Measurements from ENCODE around the gene SAMD1.

The SAMD1 gene

GRCh38 chr19:14116918-14117578, 26.5 kb upstream of the SAMD1 start:
- Histone ChIP-seq H3K4me1 (peaks cover 68 to 83% (median 74%) of the 10 kb centered on the region in 10 experiments), H3K27me3 (no peaks in the 10 kb centered on the region), H3K27ac (peak overlapping the region; percentile 62 to 93 (median 78); a peak in 21 of 22 replicates), H3K9me3 (replicated peaks in 1 of 11) (no peaks in the 10 kb centered on the region), H3K4me3 (peak overlapping the region; percentile 88 to 98 (median 96)), H3K36me3 (peaks cover 0 to 36% (median 20%) of the 10 kb centered on the region in 11 experiments; a peak in 16 of 22 replicates), H3K9ac (peak overlapping the region; percentile 81 to 96 (median 90)), H4K20me1 (peaks cover 0 to 47% (median 30%) of the 10 kb centered on the region in 11 experiments; a peak in 18 of 22 replicates), H3K4me2 (peak overlapping the region; percentile 87 to 100 (median 98))
- no peak for TF ChIP-seq Cebpa-rat (IDR thresholded peaks at IDR 0.05)

- Histone ChIP-seq H4K20me1 (peaks cover under 1 to 52% (median 34%) of the 10 kb centered on the region in 11 experiments; a peak in 18 of 22 replicates), H3K4me1 (peaks cover 68 to 85% (median 76%) of the 10 kb centered on the region in 10 experiments), H3K9me3 (replicated peaks in 1 of 11) (no peaks in the 10 kb centered on the region), H3K9ac (peak overlapping the region; percentile 81 to 96 (median 90)), H3K4me2 (peak overlapping the region; percentile 87 to 100 (median 98)), H3K36me3 (peaks cover 3 to 33% (median 17%) of the 10 kb centered on the region in 11 experiments; a peak in 18 of 22 replicates), H3K27me3 (no peaks in the 10 kb centered on the region), H3K27ac (peak overlapping the region; percentile 62 to 93 (median 78); a peak in 20 of 22 replicates), H3K4me3 (peak overlapping the region; percentile 88 to 98 (median 96))
- no peak for TF ChIP-seq Cebpa-rat (IDR thresholded peaks at IDR 0.05)
Measured at GRCh38 chr19:14116525-14116917, 26.0 kb upstream of the SAMD1 start.

- peak overlapping the region; percentile 2 to 96 (median 89); a peak in 19 of 22 replicates for H3K9ac ChIP-seq
- H3K27ac ChIP-seq = peak overlapping the region in 10 of 11 experiments; percentile 41 to 93 (median 78); a peak in 19 of 22 replicates
- peak overlapping the region in 9 of 10 experiments; percentile 90 to 98 (median 96); a peak in 17 of 20 replicates for H3K4me3 ChIP-seq
- H3K36me3 ChIP-seq = peaks cover 4 to 31% (median 11%) of the 10 kb centered on the region in 11 experiments; a peak in 17 of 22 replicates
- no peaks in the 10 kb centered on the region for H3K9me3 ChIP-seq (replicated peaks in 1 of 11)
- H3K4me1 ChIP-seq = peaks cover 68 to 85% (median 75%) of the 10 kb centered on the region in 10 experiments
- H3K4me2 ChIP-seq = peak overlapping the region; percentile 87 to 100 (median 98)
- H3K27me3 ChIP-seq = no peaks in the 10 kb centered on the region
- H4K20me1 ChIP-seq = peaks cover 6 to 60% (median 41%) of the 10 kb centered on the region in 11 experiments; a peak in 20 of 22 replicates
- no peak for TF ChIP-seq Cebpa-rat (IDR thresholded peaks at IDR 0.05)
Measured at GRCh38 chr19:14115756-14116155, 25.2 kb upstream of the SAMD1 start.

GRCh38 chr19:14114854-14115253, 24.3 kb upstream of the SAMD1 start:
- H4K20me1 ChIP-seq = peaks cover 15 to 69% (median 47%) of the 10 kb centered on the region in 11 experiments; a peak in 20 of 22 replicates
- TF ChIP-seq Cebpa-rat (IDR thresholded peaks at IDR 0.05) = no peak
- H3K27ac ChIP-seq = peak overlapping the region in 10 of 11 experiments; percentile 26 to 93 (median 64); a peak in 19 of 22 replicates
- peak overlapping the region in 10 of 11 experiments; percentile 29 to 96 (median 86); a peak in 15 of 22 replicates for H3K9ac ChIP-seq
- peak overlapping the region; percentile 87 to 100 (median 98) for H3K4me2 ChIP-seq
- no peaks in the 10 kb centered on the region for H3K9me3 ChIP-seq (replicated peaks in 1 of 11)
- H3K36me3 ChIP-seq = peaks cover 0 to 26% (median 8%) of the 10 kb centered on the region in 11 experiments; a peak in 14 of 22 replicates
- peak overlapping the region in 7 of 10 experiments; percentile 19 to 97 (median 93); a peak in 10 of 20 replicates for H3K4me3 ChIP-seq
- peaks cover 66 to 79% (median 74%) of the 10 kb centered on the region in 10 experiments for H3K4me1 ChIP-seq
- H3K27me3 ChIP-seq = no peaks in the 10 kb centered on the region

- Histone ChIP-seq H3K27ac (peak overlapping the region in 10 of 11 experiments; percentile 26 to 93 (median 61); a peak in 17 of 22 replicates), H3K4me3 (peak overlapping the region in 3 of 10 experiments; percentile 13 to 92 (median 19); a peak in 3 of 20 replicates), H3K4me1 (peaks cover 62 to 75% (median 70%) of the 10 kb centered on the region in 10 experiments), H3K9ac (peak overlapping the region in 9 of 11 experiments; percentile 3 to 61 (median 45); a peak in 11 of 22 replicates), H3K9me3 (replicated peaks in 1 of 11) (no peaks in the 10 kb centered on the region), H3K27me3 (no peaks in the 10 kb centered on the region), H3K4me2 (peak overlapping the region; percentile 87 to 100 (median 98)), H4K20me1 (peaks cover 16 to 70% (median 50%) of the 10 kb centered on the region in 11 experiments; a peak in 20 of 22 replicates), H3K36me3 (peaks cover 0 to 22% (median 6%) of the 10 kb centered on the region in 11 experiments; a peak in 10 of 22 replicates)
- no peak for TF ChIP-seq Cebpa-rat (IDR thresholded peaks at IDR 0.05)
Measured at GRCh38 chr19:14114439-14114838, 23.9 kb upstream of the SAMD1 start.

- peak overlapping the region in 10 of 11 experiments; percentile 26 to 93 (median 61); a peak in 18 of 22 replicates for H3K27ac ChIP-seq
- peak overlapping the region in 9 of 11 experiments; percentile 24 to 66 (median 52); a peak in 16 of 22 replicates for H3K9ac ChIP-seq
- peak overlapping the region; percentile 87 to 100 (median 98) for H3K4me2 ChIP-seq
- H4K20me1 ChIP-seq = peaks cover 19 to 75% (median 52%) of the 10 kb centered on the region in 11 experiments; a peak in 20 of 22 replicates
- H3K4me1 ChIP-seq = peaks cover 57 to 69% (median 64%) of the 10 kb centered on the region in 10 experiments
- H3K4me3 ChIP-seq = no peak overlapping the region
- no peaks in the 10 kb centered on the region for H3K27me3 ChIP-seq
- no peak for TF ChIP-seq Cebpa-rat (IDR thresholded peaks at IDR 0.05)
- H3K9me3 ChIP-seq (replicated peaks in 1 of 11) = no peaks in the 10 kb centered on the region
- H3K36me3 ChIP-seq = peaks cover 0 to 27% (median 8%) of the 10 kb centered on the region in 11 experiments; a peak in 11 of 22 replicates
Measured at GRCh38 chr19:14113762-14114414, 23.3 kb upstream of the SAMD1 start.

- H3K4me1 ChIP-seq = peaks cover 49 to 62% (median 56%) of the 10 kb centered on the region in 10 experiments
- peak overlapping the region; percentile 43 to 100 (median 95) for H3K4me2 ChIP-seq
- H3K27me3 ChIP-seq = no peaks in the 10 kb centered on the region
- H3K9ac ChIP-seq = peak overlapping the region; percentile 18 to 66 (median 48); a peak in 18 of 22 replicates
- peaks cover 24 to 80% (median 58%) of the 10 kb centered on the region in 11 experiments; a peak in 20 of 22 replicates for H4K20me1 ChIP-seq
- H3K9me3 ChIP-seq (replicated peaks in 1 of 11) = no peaks in the 10 kb centered on the region
- H3K36me3 ChIP-seq = peaks cover 0 to 37% (median 11%) of the 10 kb centered on the region in 11 experiments; a peak in 17 of 22 replicates
- H3K27ac ChIP-seq = peak overlapping the region; percentile 19 to 93 (median 47); a peak in 19 of 22 replicates
- H3K4me3 ChIP-seq = peak overlapping the region in 1 of 10 experiments; percentile 31; a peak in 2 of 20 replicates
- no peak for TF ChIP-seq Cebpa-rat (IDR thresholded peaks at IDR 0.05)
Measured at GRCh38 chr19:14112809-14113385, 22.3 kb upstream of the SAMD1 start.
